ENCODE measurements around the gene TLE1.

TLE1 gene

GRCh38 chr9:81633952-81634854, 55.1 kb downstream of the TLE1 start:
- H3K27ac ChIP-seq: no peak overlapping the region
- no peak overlapping the region for H3K4me3 ChIP-seq (ENCODE audit: low read depth, low read length)
- no peaks in the 10 kb centered on the region for H3K9me3 ChIP-seq (ENCODE audit: severe bottlenecking)
- peaks cover 41% of the 10 kb centered on the region for H3K36me3 ChIP-seq
- DNase-seq: no peak
- TF ChIP-seq, protein P1, sequence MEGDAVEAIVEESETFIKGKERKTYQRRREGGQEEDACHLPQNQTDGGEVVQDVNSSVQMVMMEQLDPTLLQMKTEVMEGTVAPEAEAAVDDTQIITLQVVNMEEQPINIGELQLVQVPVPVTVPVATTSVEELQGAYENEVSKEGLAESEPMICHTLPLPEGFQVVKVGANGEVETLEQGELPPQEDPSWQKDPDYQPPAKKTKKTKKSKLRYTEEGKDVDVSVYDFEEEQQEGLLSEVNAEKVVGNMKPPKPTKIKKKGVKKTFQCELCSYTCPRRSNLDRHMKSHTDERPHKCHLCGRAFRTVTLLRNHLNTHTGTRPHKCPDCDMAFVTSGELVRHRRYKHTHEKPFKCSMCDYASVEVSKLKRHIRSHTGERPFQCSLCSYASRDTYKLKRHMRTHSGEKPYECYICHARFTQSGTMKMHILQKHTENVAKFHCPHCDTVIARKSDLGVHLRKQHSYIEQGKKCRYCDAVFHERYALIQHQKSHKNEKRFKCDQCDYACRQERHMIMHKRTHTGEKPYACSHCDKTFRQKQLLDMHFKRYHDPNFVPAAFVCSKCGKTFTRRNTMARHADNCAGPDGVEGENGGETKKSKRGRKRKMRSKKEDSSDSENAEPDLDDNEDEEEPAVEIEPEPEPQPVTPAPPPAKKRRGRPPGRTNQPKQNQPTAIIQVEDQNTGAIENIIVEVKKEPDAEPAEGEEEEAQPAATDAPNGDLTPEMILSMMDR (IDR thresholded peaks at IDR 0.05; ENCODE audit: low read depth, low read length): no peak
- H3K27me3 ChIP-seq (ENCODE audit: insufficient read depth, low read depth, severe bottlenecking): no peaks in the 10 kb centered on the region

GRCh38 chr9:81632599-81632998, 56.7 kb downstream of the TLE1 start:
- no peak for DNase-seq
- Histone ChIP-seq H3K9me3 (ENCODE audit: severe bottlenecking) (no peaks in the 10 kb centered on the region), H3K27ac (no peak overlapping the region), H3K27me3 (ENCODE audit: insufficient read depth, low read depth, severe bottlenecking) (no peaks in the 10 kb centered on the region), H3K4me3 (ENCODE audit: low read depth, low read length) (no peak overlapping the region), H3K36me3 (peaks cover 42% of the 10 kb centered on the region)
- TF ChIP-seq, protein P1 (IDR thresholded peaks at IDR 0.05; ENCODE audit: low read depth, low read length): no peak

DNA sequence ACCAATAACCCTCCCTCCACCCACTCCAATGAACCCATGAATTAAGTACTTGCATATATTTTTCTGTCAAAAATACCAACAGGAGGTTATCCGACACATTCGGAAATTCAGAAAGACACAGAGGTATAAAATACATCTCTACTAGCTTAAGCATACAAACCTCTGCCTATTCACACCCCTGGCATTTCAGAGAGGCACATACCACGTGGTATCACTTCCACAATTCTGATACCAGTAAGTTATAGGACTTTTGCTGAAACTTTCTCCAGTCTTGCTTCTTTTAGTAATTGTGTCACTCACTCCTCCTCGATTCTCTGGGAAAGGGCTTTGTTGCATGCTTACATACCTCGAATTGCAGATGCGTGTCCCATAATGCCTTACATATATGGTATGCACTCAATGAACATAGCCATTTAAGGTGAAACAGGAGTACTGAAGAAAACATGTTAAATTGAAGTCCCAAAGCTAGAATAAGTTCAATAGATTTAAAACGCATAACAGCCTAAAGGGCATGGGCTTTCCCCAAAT, 58.1 kb downstream of the TLE1 start:
- TF ChIP-seq, protein P1 (IDR thresholded peaks at IDR 0.05; ENCODE audit: low read depth, low read length): no peak
- H3K4me3 ChIP-seq (ENCODE audit: low read depth, low read length): no peak overlapping the region
- no peak overlapping the region for H3K27ac ChIP-seq
- DNase-seq: no peak
- H3K36me3 ChIP-seq: peaks cover 41% of the 10 kb centered on the region
- no peaks in the 10 kb centered on the region for H3K9me3 ChIP-seq (ENCODE audit: severe bottlenecking)
- no peaks in the 10 kb centered on the region for H3K27me3 ChIP-seq (ENCODE audit: insufficient read depth, low read depth, severe bottlenecking)

DNA sequence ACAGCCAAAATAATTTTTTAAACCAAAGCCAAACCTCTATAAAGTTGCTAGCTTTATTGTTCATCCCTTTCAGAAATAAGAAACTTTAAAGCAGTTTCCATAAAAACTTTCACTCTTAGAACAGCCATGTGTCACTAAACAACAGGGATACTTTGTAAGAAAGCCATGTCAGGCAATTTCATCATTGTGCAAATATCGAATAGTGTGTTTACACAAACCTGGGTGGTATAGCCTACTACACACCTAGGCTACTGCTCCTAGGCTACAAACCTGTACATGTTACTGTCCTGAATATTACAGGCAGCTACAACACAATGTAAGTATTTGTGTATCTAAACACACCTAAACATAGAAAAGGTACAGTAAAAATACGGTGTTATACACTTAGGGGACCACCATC, 59.9 kb downstream of the TLE1 start:
- DNase-seq: no peak
- Histone ChIP-seq H3K36me3 (peaks cover 38% of the 10 kb centered on the region), H3K9me3 (ENCODE audit: severe bottlenecking) (no peaks in the 10 kb centered on the region), H3K27ac (no peak overlapping the region), H3K4me3 (ENCODE audit: low read depth, low read length) (no peak overlapping the region), H3K27me3 (ENCODE audit: insufficient read depth, low read depth, severe bottlenecking) (no peaks in the 10 kb centered on the region)
- TF ChIP-seq, protein P1 (IDR thresholded peaks at IDR 0.05; ENCODE audit: low read depth, low read length): no peak

- TF ChIP-seq, protein P1 (IDR thresholded peaks at IDR 0.05; ENCODE audit: low read depth, low read length): no peak
- DNase-seq: no peak
- Histone ChIP-seq H3K27ac (no peak overlapping the region), H3K9me3 (ENCODE audit: severe bottlenecking) (no peaks in the 10 kb centered on the region), H3K4me3 (ENCODE audit: low read depth, low read length) (no peak overlapping the region), H3K27me3 (ENCODE audit: insufficient read depth, low read depth, severe bottlenecking) (no peaks in the 10 kb centered on the region), H3K36me3 (peaks cover 36% of the 10 kb centered on the region)
Measured at GRCh38 chr9:81628897-81629296, 60.5 kb downstream of the TLE1 start.

Data from WERI-Rb-1 (cell line).